T1000 (cell line): ENCODE data around the gene DACH2.
"Not testable (repeated sequence)": the region's sequence is repeated elsewhere in the genome, so short reads cannot be mapped to it uniquely, and the experiment has no call there.

Experiments used
- DNase-seq: peaks from one replicate; lab custom pipeline; 2025; ENCODE audit warnings: mixed read lengths; lab: John Stamatoyannopoulos, UW

DACH2 gene

GRCh38 chrX:86148024-86148511 is at the start of gene DACH2:
Gene DACH2, plus strand, starts transcription at chrX:86148451.
- peak; percentile 71 for DNase-seq

GRCh38 chrX:86102341-86102740 is 45.9 kb upstream of the DACH2 start:
- DNase-seq = no peak

GRCh38 chrX:86103061-86103460 is 45.2 kb upstream of the DACH2 start:
- no peak for DNase-seq

GRCh38 chrX:86104526-86104925 is 43.7 kb upstream of the DACH2 start:
- no peak for DNase-seq

GRCh38 chrX:86121916-86122315 is 26.3 kb upstream of the DACH2 start:
- DNase-seq = no peak

GRCh38 chrX:86133761-86134160 is 14.5 kb upstream of the DACH2 start:
- no peak for DNase-seq

- DNase-seq = no peak
Observed at GRCh38 chrX:86137071-86137470, 11.2 kb upstream of the DACH2 start.

GRCh38 chrX:86141786-86142185 is 6.5 kb upstream of the DACH2 start:
- no peak for DNase-seq

GRCh38 chrX:86146102-86146501 is 2.1 kb upstream of the DACH2 start:
- no peak for DNase-seq

- DNase-seq = no peak
Observed at GRCh38 chrX:86148594-86148993, 343 bp downstream of the DACH2 start.

- no peak for DNase-seq
Observed at GRCh38 chrX:86149119-86149518, 868 bp downstream of the DACH2 start.

- no peak for DNase-seq
Observed at GRCh38 chrX:86154553-86154952, 6.3 kb downstream of the DACH2 start.

- no peak for DNase-seq
Observed at GRCh38 chrX:86171366-86171765, 23.1 kb downstream of the DACH2 start.

- DNase-seq = no peak
Observed at GRCh38 chrX:86178906-86179305, 30.7 kb downstream of the DACH2 start.

GRCh38 chrX:86181325-86181724 is 33.1 kb downstream of the DACH2 start:
- DNase-seq = not testable (repeated sequence)

GRCh38 chrX:86192827-86193226 is 44.6 kb downstream of the DACH2 start:
- DNase-seq = no peak

- no peak for DNase-seq
Observed at GRCh38 chrX:86194758-86195157, 46.5 kb downstream of the DACH2 start.

GRCh38 chrX:86195343-86195742 is 47.1 kb downstream of the DACH2 start:
- DNase-seq = no peak

GRCh38 chrX:86197815-86198214 is 49.6 kb downstream of the DACH2 start:
- no peak for DNase-seq

GRCh38 chrX:86210772-86211171 is 62.5 kb downstream of the DACH2 start:
- no peak for DNase-seq

GRCh38 chrX:86215260-86215659 is 67.0 kb downstream of the DACH2 start:
- no peak for DNase-seq

- peak; percentile 1 for DNase-seq
Observed at GRCh38 chrX:86237482-86237881, 89.2 kb downstream of the DACH2 start.

- no peak for DNase-seq
Observed at GRCh38 chrX:86241547-86241946, 93.3 kb downstream of the DACH2 start.

GRCh38 chrX:86263526-86263925 is 115.3 kb downstream of the DACH2 start:
- no peak for DNase-seq

- no peak for DNase-seq
Observed at GRCh38 chrX:86295293-86295692, 147.0 kb downstream of the DACH2 start.
